Hepatic stellate cell (primary cell): Measurements from ENCODE around the gene ANKS4B.
A peak's percentile ranks its signal among the peaks of the same experiment; 100 is the strongest.
"Not testable (repeated sequence)": the region's sequence is repeated elsewhere in the genome, so short reads cannot be mapped to it uniquely, and the experiment has no call there.

Experiments
- DNase-seq: peaks from one replicate; pipeline ENCODE4 v3.0.0; 2011; ENCODE audit warnings: low spot score

Gene ANKS4B

DNA sequence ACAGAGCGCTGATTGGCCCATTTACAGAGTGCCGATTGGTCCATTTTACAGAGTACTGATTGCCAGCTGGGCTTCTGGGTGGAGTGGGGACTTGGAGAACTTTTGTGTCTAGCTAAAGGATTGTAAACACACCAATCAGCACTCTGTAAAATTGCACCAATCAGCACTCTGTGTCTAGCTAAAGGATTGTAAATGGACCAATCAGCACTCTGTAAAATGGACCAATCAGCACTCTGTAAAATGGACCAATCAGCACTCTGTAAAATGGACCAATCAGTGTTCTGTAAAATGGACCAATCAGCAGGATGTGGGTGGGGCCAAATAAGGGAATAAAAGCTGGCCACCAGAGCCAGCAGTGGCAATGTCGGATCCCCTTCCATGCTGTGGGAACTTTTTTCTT lies 56.3 kb downstream of the ANKS4B start:
- not testable (repeated sequence) for DNase-seq

- DNase-seq = peak; percentile 92
These were observed 67.0 kb downstream of the ANKS4B start for GRCh38 chr16:21300309-21301167.

DNA sequence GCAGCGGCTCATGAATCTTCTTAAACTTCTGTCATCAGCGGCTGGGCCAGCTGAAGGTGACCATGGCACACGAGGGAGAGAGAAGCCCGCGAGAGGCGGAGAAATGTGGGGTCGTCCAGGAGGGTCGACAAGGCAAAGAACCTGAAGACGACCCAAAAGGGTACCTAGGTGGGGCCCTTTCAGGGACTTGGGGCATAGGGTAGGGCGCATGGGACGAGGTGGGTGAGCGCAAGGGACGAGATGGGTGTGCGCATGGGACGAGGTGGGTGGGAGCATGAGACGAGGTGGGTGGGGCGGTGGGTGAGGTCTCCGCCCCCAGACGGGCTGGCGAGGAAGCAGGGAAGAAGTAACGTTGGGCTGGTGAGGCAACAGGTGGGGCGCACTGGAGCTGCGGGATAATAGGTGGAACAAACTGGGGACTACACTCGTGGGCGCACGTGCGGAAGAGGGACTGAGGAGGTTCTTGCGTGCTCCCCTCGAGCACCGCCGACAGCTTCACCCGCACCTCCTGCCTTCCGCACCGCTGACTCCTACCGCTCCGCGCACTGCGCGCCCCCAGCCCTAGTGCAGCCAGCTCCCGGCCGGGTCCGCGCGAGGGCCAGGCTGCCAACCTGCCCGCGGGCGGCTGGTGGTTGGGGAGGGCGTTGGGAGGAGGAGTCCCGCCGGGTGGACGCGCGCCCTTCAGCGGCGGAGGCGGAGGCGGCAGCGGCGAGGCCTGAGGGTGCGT lies 67.8 kb downstream of the ANKS4B start:
- peak; percentile 74 for DNase-seq

GRCh38 chr16:21301895-21302291 lies 68.4 kb downstream of the ANKS4B start:
- no peak for DNase-seq

DNA sequence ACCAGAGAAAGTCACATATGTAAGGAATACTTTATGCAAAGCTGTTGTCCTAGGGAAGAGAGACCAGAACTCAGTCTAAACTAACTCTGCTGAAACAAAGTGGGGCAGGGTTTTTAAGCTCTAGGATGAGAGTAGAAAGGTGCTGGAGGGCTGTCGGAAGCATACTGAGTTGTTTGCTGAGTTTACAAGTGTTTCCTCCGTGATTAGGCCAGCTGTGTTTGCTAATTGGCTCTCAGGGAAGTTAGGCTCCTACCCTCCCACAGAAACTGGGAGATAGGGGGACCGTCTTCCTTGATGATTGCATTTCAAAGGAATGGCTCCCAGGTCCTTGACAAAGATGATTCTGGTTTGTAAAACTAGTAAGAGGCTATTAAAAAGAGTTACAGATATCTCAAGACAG lies 69.0 kb downstream of the ANKS4B start:
- DNase-seq = no peak

DNA sequence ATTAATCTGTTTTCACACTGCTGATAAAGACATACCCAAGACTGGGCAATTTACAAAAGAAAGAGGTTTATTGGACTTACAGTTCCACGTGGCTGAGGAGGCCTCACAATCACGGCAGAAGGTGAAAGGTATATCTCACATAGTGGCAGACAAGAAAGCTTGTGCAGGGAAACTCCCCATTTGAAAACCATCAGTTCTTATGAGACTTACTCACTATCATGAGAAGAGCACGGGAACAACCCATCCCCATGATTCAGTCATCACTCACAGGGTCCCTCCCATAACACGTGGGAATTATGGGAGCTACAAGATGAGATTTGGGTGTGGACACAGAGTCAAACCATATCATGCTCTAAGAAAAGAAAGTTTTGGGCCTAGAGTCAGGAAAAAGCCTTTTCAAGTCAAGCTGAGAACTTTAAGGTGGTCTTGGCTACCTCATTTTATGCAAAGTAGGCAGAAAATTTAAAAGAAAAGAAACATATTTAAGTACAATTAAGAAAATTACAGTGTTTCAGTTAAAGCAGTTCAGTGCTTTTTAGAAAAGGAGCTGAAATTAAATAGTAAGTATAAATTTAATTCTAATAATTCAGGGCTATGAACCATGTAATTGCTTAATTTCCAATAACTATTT lies 69.5 kb downstream of the ANKS4B start:
- DNase-seq = peak; percentile 64
